Measurements from ENCODE around the gene FCHO2. TPM values are rescaled to one million over a fixed set of nuclear protein-coding genes. Genes with fewer than 3 reads are reported as not detected.
A peak's percentile ranks its signal among the peaks of the same experiment; 100 is the strongest.

The FCHO2 gene
- total and polyA plus RNA-seq, 2 donors (not counting 3 experiments of a cell fraction or from before 2014, with no cell fraction given), result 12.0 to 25.2 TPM

- H3K4me3 ChIP-seq (replicated peaks in 1 of 3; ENCODE audit: insufficient read depth in 1 of 3, low read depth in 1 of 3, low read length in 3 of 3), result no peak overlapping the region
- no peaks in the 10 kb centered on the region for H3K36me3 ChIP-seq (ENCODE audit: control insufficient read depth in 2 of 2, extremely low read depth in 1 of 2, insufficient read depth in 2 of 2, low read length in 2 of 2)
- ChIA-PET CTCF (interaction anchor here (0.8 to 2.0 kb wide), 6 partner anchors 8 to 301 kb away, joined by 3 to 5 read pairs (median 3); no protein-coding TSS in a partner anchor), POLR2A (no interaction called here)
- peak; percentile 71 for DNase-seq (ENCODE audit: low read depth, low spot score)
- H3K4me1 ChIP-seq (ENCODE audit: control insufficient read depth, extremely low read depth, insufficient read depth, low read length), result peaks cover 33% of the 10 kb centered on the region
- peak overlapping the region; percentile 4 for H3K27ac ChIP-seq (ENCODE audit: insufficient read depth, low read depth, low read length)
- peak; percentile 72 for FAIRE-seq
- intact Hi-C loops (cut with micrococcal nuclease) (no loop called here), dilution Hi-C loops (cut with MboI; ENCODE audit: extremely low pct_ligation_motif_present, low sequenced_read_pairs) (no loop called here)
- H3K27me3 ChIP-seq (ENCODE audit: control insufficient read depth in 2 of 2, insufficient read depth in 2 of 2, low read length in 2 of 2), result no peaks in the 10 kb centered on the region
- peaks cover 5% of the 10 kb centered on the region for H3K79me2 ChIP-seq (ENCODE audit: control insufficient read depth, insufficient read depth, low read length)
- H3K9me3 ChIP-seq (replicated peaks; ENCODE audit: control insufficient read depth, insufficient read depth, low read length), result no peaks in the 10 kb centered on the region
- no peak overlapping the region for H2AFZ ChIP-seq (ENCODE audit: low read depth, low read length)
- no peaks in the 10 kb centered on the region for H3K9me1 ChIP-seq (replicated peaks; ENCODE audit: control insufficient read depth, extremely low read depth, insufficient read depth, low read length)
- TF ChIP-seq FOS (IDR thresholded peaks at IDR 0.05; ENCODE audit: borderline replicate concordance, insufficient read depth, low read length) (peak; percentile 85), JUN (IDR thresholded peaks at IDR 0.05; ENCODE audit: borderline replicate concordance, insufficient read depth, insufficient read length, low read depth) (peak; percentile 46)
- TF ChIP-seq, protein P1, sequence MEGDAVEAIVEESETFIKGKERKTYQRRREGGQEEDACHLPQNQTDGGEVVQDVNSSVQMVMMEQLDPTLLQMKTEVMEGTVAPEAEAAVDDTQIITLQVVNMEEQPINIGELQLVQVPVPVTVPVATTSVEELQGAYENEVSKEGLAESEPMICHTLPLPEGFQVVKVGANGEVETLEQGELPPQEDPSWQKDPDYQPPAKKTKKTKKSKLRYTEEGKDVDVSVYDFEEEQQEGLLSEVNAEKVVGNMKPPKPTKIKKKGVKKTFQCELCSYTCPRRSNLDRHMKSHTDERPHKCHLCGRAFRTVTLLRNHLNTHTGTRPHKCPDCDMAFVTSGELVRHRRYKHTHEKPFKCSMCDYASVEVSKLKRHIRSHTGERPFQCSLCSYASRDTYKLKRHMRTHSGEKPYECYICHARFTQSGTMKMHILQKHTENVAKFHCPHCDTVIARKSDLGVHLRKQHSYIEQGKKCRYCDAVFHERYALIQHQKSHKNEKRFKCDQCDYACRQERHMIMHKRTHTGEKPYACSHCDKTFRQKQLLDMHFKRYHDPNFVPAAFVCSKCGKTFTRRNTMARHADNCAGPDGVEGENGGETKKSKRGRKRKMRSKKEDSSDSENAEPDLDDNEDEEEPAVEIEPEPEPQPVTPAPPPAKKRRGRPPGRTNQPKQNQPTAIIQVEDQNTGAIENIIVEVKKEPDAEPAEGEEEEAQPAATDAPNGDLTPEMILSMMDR (IDR thresholded peaks at IDR 0.05; ENCODE audit: extremely low read depth in 1 of 2, insufficient read depth in 1 of 2, low read depth in 1 of 2, low read length in 2 of 2), result no peak
- no peak overlapping the region for H3K9ac ChIP-seq (replicated peaks; ENCODE audit: extremely low read depth, insufficient read depth, low read length)
- no TSS peak for BruUV-seq (replicated peaks)
- peak overlapping the region; percentile 14 for H3K4me2 ChIP-seq (ENCODE audit: insufficient read depth, low read length)
- H4K20me1 ChIP-seq (replicated peaks; ENCODE audit: control insufficient read depth, extremely low read depth, insufficient read depth, low read length), result no peaks in the 10 kb centered on the region
These were observed 4.0 kb upstream of the FCHO2 start for GRCh38 chr5:72951671-72952468.

DNA sequence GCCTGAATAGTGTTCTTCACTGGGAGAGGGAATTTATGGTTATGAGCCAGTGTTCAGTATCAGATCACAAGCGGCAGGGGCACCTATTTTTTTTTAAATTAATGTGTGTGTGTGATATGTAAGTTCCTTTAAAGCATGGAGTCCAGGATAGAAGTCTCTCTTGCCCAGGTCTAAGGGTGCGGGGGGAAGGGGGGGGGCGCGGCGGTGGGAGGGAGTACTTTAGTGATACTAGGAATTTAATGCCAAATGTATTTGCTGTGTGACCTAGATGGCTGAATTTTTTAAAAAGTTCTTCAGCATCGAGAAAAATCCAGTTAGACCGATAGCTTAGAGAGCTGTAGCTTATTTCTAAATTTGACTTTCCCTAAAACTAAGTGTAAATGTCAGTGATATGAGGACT, 1.5 kb upstream of the FCHO2 start:
- Histone ChIP-seq H3K27ac (ENCODE audit: insufficient read depth, low read depth, low read length) (peak overlapping the region; percentile 93), H3K9me1 (replicated peaks; ENCODE audit: control insufficient read depth, extremely low read depth, insufficient read depth, low read length) (no peaks in the 10 kb centered on the region), H3K9ac (replicated peaks; ENCODE audit: extremely low read depth, insufficient read depth, low read length) (no peak overlapping the region), H3K79me2 (ENCODE audit: control insufficient read depth, insufficient read depth, low read length) (peaks cover 29% of the 10 kb centered on the region), H3K27me3 (ENCODE audit: control insufficient read depth in 2 of 2, insufficient read depth in 2 of 2, low read length in 2 of 2) (no peaks in the 10 kb centered on the region), H3K4me1 (ENCODE audit: control insufficient read depth, extremely low read depth, insufficient read depth, low read length) (peaks cover 50% of the 10 kb centered on the region), H4K20me1 (replicated peaks; ENCODE audit: control insufficient read depth, extremely low read depth, insufficient read depth, low read length) (peaks cover 5% of the 10 kb centered on the region), H3K4me3 (replicated peaks in 1 of 3; ENCODE audit: insufficient read depth in 1 of 3, low read depth in 1 of 3, low read length in 3 of 3) (peak overlapping the region in 1 of 3 experiments; percentile 61), H2AFZ (ENCODE audit: low read depth, low read length) (peak overlapping the region; percentile 36), H3K36me3 (ENCODE audit: control insufficient read depth in 2 of 2, extremely low read depth in 1 of 2, insufficient read depth in 2 of 2, low read length in 2 of 2) (no peaks in the 10 kb centered on the region), H3K4me2 (ENCODE audit: insufficient read depth, low read length) (peak overlapping the region; percentile 80), H3K9me3 (replicated peaks; ENCODE audit: control insufficient read depth, insufficient read depth, low read length) (no peaks in the 10 kb centered on the region)
- FAIRE-seq (no peak), DNase-seq (ENCODE audit: low read depth, low spot score) (no peak)
- ChIA-PET POLR2A (no interaction called here), CTCF (interaction anchor here (1.9 to 2.9 kb wide), 2 partner anchors 33 to 247 kb away, joined by 5 to 11 read pairs; no protein-coding TSS in a partner anchor)
- no peak for TF ChIP-seq MAX (IDR thresholded peaks at IDR 0.05; ENCODE audit: insufficient read depth, insufficient read length)
- TF ChIP-seq JUN (IDR thresholded peaks at IDR 0.05; ENCODE audit: borderline replicate concordance, insufficient read depth, insufficient read length, low read depth), result no peak
- TF ChIP-seq, protein P1 (IDR thresholded peaks at IDR 0.05; ENCODE audit: extremely low read depth in 1 of 2, insufficient read depth in 1 of 2, low read depth in 1 of 2, low read length in 2 of 2), result no peak
- TF ChIP-seq POLR2AphosphoS5 (IDR thresholded peaks at IDR 0.05; ENCODE audit: insufficient read depth, low read depth, low read length), result no peak
- no peak for TF ChIP-seq FOS (IDR thresholded peaks at IDR 0.05; ENCODE audit: borderline replicate concordance, insufficient read depth, low read length)
- no peak for TF ChIP-seq EZH2 (IDR thresholded peaks at IDR 0.05; ENCODE audit: borderline replicate concordance, low read depth, low read length, severe bottlenecking)
- TF ChIP-seq MYC (IDR thresholded peaks at IDR 0.05; ENCODE audit: low read depth, low read length), result no peak
- intact Hi-C loops (cut with micrococcal nuclease) (loop anchor here (2.0 kb wide), 2 partner anchors 34 to 248 kb away; no protein-coding TSS in a partner anchor), dilution Hi-C loops (cut with MboI; ENCODE audit: extremely low pct_ligation_motif_present, low sequenced_read_pairs) (no loop called here)
- no TSS peak for BruUV-seq (replicated peaks)
